Osteoblast (primary cell): ENCODE data around the gene LIX1. TPM values are rescaled to one million over a fixed set of nuclear protein-coding genes. Genes with fewer than 3 reads are reported as not detected.

Source experiments
- DNase-seq: peaks from one replicate; pipeline ENCODE4 v3.0.0; 2011; ENCODE audit warnings: low spot score, mixed read lengths; ENCODE audit not compliant: insufficient read length; ENCODE audit errors: missing footprints
- H2AFZ ChIP-seq: 2 replicates; pipeline ENCODE4 v1.6.0; 2011; ENCODE audit warnings: mild to moderate bottlenecking, low read length
- H3K27ac ChIP-seq: 2 replicates; pipeline ENCODE4 v1.5.1; 2011; ENCODE audit warnings: mild to moderate bottlenecking, low read depth, low read length, moderate library complexity
- H3K27me3 ChIP-seq: 2 replicates; pipeline ENCODE4 v1.6.0; 2012; ENCODE audit warnings: mild to moderate bottlenecking, control low read depth, inconsistent platforms, low read length, moderate library complexity; ENCODE audit not compliant: insufficient read depth
- H3K36me3 ChIP-seq: 2 replicates; pipeline ENCODE4 v1.5.1; 2011; ENCODE audit warnings: mild to moderate bottlenecking, low read length, control low read depth, moderate library complexity; ENCODE audit not compliant: insufficient read depth
- H3K4me1 ChIP-seq: 2 replicates; pipeline ENCODE4 v1.5.1; 2011; ENCODE audit warnings: mild to moderate bottlenecking, low read length, control low read depth, moderate library complexity; ENCODE audit not compliant: insufficient read depth
- H3K4me2 ChIP-seq: 2 replicates; pipeline ENCODE4 v1.6.0; 2011; ENCODE audit warnings: mild to moderate bottlenecking, low read length; ENCODE audit not compliant: insufficient read depth
- H3K4me3 ChIP-seq: fragments of 200-600 bp; sonication (generic); 3 replicates; pipeline ENCODE4 v1.5.1; 2012; ENCODE audit warnings: mild to moderate bottlenecking, low read length, inconsistent platforms; ENCODE audit not compliant: insufficient read depth
- H3K79me2 ChIP-seq: 2 replicates; pipeline ENCODE4 v1.6.0; 2012; ENCODE audit warnings: mild to moderate bottlenecking, low read length, control low read depth, inconsistent platforms; ENCODE audit not compliant: insufficient read depth
- H3K9me3 ChIP-seq: 2 replicates; pipeline ENCODE4 v1.5.1; 2011; ENCODE audit warnings: low read depth, low read length, control low read depth
- H4K20me1 ChIP-seq: 2 replicates; pipeline ENCODE4 v1.6.0; 2012; ENCODE audit warnings: mild to moderate bottlenecking, low read length, control low read depth; ENCODE audit not compliant: insufficient read depth
- total RNA-seq: library from RNA; depleted of rRNA; stranded (reverse); fragments of >200 nt; gene quantifications from 2 replicates; pipeline ENCODE4 v1.2.3, GENCODE V29; 2012
- TF ChIP-seq, protein P1 (sequence below): IDR thresholded peaks from 2 replicates; pipeline ENCODE4 v1.5.1; 2011; ENCODE audit warnings: mild to moderate bottlenecking, low read depth, low read length, moderate library complexity; ENCODE audit errors: extremely low read depth

The LIX1 gene
- total RNA-seq, 1 donor: not detected

DNA sequence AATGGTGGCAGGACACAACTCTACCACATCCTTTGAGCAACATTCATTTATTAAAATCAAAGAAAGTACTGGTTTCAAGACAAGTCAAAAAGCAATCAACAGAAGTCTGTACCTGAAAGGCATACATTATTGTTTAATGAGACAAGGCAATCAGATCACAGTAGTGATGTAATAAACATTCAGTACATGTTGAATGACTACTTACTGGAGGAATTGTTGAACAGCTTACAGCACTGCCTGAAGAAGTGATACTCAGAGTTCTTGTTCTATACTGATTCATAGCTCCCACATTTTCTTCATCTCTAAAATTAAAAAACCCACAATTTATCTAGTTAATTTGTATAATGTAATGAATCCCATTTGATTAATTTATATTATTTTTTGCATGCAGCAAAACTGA is 22.4 kb upstream of the LIX1 start:
- Histone ChIP-seq H2AFZ (no peak overlapping the region), H3K27me3 (no peaks in the 10 kb centered on the region), H3K27ac (no peak overlapping the region), H3K79me2 (no peaks in the 10 kb centered on the region), H3K4me1 (no peaks in the 10 kb centered on the region), H3K36me3 (peaks cover 76% of the 10 kb centered on the region), H4K20me1 (peaks cover 3% of the 10 kb centered on the region), H3K4me2 (no peak overlapping the region), H3K4me3 (no peak overlapping the region), H3K9me3 (no peaks in the 10 kb centered on the region)
- peak; percentile 46 for DNase-seq
- TF ChIP-seq, protein P1, sequence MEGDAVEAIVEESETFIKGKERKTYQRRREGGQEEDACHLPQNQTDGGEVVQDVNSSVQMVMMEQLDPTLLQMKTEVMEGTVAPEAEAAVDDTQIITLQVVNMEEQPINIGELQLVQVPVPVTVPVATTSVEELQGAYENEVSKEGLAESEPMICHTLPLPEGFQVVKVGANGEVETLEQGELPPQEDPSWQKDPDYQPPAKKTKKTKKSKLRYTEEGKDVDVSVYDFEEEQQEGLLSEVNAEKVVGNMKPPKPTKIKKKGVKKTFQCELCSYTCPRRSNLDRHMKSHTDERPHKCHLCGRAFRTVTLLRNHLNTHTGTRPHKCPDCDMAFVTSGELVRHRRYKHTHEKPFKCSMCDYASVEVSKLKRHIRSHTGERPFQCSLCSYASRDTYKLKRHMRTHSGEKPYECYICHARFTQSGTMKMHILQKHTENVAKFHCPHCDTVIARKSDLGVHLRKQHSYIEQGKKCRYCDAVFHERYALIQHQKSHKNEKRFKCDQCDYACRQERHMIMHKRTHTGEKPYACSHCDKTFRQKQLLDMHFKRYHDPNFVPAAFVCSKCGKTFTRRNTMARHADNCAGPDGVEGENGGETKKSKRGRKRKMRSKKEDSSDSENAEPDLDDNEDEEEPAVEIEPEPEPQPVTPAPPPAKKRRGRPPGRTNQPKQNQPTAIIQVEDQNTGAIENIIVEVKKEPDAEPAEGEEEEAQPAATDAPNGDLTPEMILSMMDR: no peak

DNA sequence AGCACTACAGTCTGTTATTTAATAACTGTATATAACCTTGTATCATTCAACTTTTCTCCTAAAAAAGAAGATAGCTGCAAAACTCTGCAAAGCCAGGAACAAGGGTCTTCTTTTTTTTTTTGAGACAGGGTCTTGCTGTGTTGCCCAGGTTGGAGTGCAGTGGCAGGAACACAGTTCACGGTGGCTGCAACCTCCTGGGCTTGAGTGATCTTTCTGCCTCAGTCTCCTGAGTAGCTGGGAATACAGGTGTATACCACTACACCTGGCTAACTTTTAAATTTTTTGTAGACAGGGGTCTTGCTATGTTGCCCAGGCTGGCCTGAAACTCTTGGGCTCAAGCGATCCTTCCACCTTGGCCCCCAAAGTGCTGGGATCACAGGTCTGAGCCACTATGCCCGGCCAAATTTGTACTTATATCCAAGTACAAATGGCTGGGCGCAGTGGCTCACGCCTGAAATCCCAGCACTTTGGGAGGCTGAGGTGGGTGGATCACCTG is 21.4 kb upstream of the LIX1 start:
- no peak overlapping the region for H3K4me2 ChIP-seq
- TF ChIP-seq, protein P1: no peak
- H3K79me2 ChIP-seq: no peaks in the 10 kb centered on the region
- no peaks in the 10 kb centered on the region for H3K4me1 ChIP-seq
- no peaks in the 10 kb centered on the region for H3K27me3 ChIP-seq
- no peak for DNase-seq
- H3K36me3 ChIP-seq: peaks cover 69% of the 10 kb centered on the region
- no peaks in the 10 kb centered on the region for H3K9me3 ChIP-seq
- H3K4me3 ChIP-seq: no peak overlapping the region
- H4K20me1 ChIP-seq: peaks cover 3% of the 10 kb centered on the region
- H2AFZ ChIP-seq: no peak overlapping the region
- H3K27ac ChIP-seq: no peak overlapping the region

DNA sequence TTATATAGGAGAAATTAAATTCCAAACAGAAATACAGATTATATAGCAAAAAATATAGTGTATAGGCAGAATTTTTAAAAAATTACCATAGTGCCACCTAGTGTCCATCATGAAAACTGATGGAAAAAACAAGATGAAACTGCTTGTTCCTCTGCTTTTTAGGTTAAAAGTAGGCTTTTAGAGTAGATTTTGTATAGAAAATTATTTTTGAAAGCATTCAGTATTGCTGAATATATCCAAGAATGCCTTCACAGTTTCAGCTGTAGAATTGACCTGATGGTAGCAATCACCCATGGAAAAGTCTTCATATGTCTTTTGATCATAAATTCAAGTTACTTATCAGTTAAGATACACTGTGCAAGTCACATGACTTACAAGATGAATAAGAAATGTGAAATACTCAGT is 21.0 kb upstream of the LIX1 start:
- Histone ChIP-seq H3K79me2 (no peaks in the 10 kb centered on the region), H3K4me1 (no peaks in the 10 kb centered on the region), H3K27me3 (no peaks in the 10 kb centered on the region), H3K9me3 (peaks cover 4% of the 10 kb centered on the region), H3K4me3 (no peak overlapping the region), H2AFZ (no peak overlapping the region), H3K4me2 (no peak overlapping the region), H3K36me3 (peaks cover 66% of the 10 kb centered on the region), H4K20me1 (peaks cover 3% of the 10 kb centered on the region), H3K27ac (no peak overlapping the region)
- DNase-seq: peak; percentile 15
- TF ChIP-seq, protein P1: peak; percentile 58

DNA sequence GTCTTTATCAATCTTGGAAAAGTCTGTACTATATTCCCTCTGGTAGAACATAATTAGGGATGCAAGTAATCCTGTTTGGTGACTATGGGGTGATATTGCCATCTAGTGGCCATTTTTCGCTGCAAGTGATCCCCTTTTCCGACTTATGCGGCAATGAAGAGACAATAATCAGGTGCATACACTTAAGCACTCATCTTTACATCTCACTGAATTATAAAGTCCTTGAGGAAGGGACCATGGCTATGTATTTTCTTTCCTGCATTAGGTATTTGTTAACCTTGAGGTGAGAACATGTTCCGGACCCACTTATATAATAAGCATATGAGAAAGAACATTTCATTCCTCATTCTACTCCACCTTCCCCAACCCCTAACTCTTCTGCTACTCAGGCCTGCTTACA is 19.6 kb upstream of the LIX1 start:
- Histone ChIP-seq H3K36me3 (peaks cover 53% of the 10 kb centered on the region), H3K4me3 (no peak overlapping the region), H3K4me2 (no peak overlapping the region), H3K27ac (no peak overlapping the region), H3K9me3 (peaks cover 7% of the 10 kb centered on the region), H4K20me1 (peaks cover 3% of the 10 kb centered on the region), H3K4me1 (no peaks in the 10 kb centered on the region), H3K27me3 (no peaks in the 10 kb centered on the region), H3K79me2 (no peaks in the 10 kb centered on the region), H2AFZ (no peak overlapping the region)
- peak; percentile 87 for DNase-seq
- TF ChIP-seq, protein P1: peak; percentile 89
